PFSK-1 (cell line): ENCODE data around the gene HOXA4.

ENCODE experiments used
- POLR2AphosphoS5 ChIP-seq: IDR thresholded peaks from 2 replicates; pipeline ENCODE4 v1.6.1; 2012; ENCODE audit warnings: low read depth, mild to moderate bottlenecking, control low read depth, low read length, moderate library complexity
- SIN3A ChIP-seq: IDR thresholded peaks from 2 replicates; pipeline ENCODE4 v1.6.1; 2012; ENCODE audit warnings: mild to moderate bottlenecking, low read length, moderate library complexity, borderline replicate concordance; ENCODE audit not compliant: insufficient read depth
- TF ChIP-seq, protein P1 (sequence below), 2 experiments: IDR thresholded peaks; 2 replicates each; pipeline versions ENCODE4 v1.6.1 to v1.8.0; 2011 to 2012; ENCODE audit warnings: low read depth in 2 of 2, low read length in 2 of 2, control low read depth in 1 of 2, inconsistent platforms in 1 of 2, mild to moderate bottlenecking in 1 of 2, moderate library complexity in 1 of 2; ENCODE audit not compliant: insufficient read depth in 1 of 2

DNA sequence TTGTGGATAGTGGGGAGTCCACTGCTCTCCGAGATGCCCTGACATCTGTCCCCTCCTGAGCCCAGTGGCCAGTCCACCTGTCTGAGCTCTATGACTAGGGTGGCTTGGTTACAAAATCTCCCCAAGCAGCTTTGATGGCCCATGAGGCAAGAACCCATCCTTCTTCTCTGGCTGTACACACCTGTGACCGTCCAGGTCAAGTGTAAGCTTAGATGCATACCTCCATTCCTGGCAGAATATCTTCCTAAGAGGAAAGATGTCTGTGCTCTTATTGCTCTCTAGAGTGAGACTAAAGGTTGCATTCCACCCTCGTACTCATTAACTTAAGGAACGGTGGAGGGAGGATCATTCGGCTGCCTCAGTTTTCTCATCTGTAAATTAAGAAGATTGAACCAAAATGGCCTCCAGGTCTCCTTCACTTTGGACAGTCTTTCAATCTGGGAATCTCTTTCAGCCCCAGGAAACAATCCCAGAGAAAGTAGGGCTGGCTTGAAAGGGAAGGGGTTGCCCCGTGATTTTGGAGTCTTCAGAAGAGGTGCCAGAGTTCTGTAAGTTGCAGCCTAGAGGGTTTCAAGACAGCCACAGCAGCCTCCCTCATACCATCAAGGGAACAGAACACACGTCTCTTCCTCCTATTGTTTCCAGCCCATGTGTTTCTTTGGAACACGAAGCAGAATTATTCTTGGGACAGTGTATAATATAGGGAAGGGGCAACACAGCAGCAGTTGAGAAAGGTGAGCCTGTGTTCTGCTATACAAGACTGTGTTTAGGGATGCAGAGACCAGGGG, 5.5 kb downstream of the HOXA4 start:
- no peak for TF ChIP-seq POLR2AphosphoS5
- TF ChIP-seq, protein P1, sequence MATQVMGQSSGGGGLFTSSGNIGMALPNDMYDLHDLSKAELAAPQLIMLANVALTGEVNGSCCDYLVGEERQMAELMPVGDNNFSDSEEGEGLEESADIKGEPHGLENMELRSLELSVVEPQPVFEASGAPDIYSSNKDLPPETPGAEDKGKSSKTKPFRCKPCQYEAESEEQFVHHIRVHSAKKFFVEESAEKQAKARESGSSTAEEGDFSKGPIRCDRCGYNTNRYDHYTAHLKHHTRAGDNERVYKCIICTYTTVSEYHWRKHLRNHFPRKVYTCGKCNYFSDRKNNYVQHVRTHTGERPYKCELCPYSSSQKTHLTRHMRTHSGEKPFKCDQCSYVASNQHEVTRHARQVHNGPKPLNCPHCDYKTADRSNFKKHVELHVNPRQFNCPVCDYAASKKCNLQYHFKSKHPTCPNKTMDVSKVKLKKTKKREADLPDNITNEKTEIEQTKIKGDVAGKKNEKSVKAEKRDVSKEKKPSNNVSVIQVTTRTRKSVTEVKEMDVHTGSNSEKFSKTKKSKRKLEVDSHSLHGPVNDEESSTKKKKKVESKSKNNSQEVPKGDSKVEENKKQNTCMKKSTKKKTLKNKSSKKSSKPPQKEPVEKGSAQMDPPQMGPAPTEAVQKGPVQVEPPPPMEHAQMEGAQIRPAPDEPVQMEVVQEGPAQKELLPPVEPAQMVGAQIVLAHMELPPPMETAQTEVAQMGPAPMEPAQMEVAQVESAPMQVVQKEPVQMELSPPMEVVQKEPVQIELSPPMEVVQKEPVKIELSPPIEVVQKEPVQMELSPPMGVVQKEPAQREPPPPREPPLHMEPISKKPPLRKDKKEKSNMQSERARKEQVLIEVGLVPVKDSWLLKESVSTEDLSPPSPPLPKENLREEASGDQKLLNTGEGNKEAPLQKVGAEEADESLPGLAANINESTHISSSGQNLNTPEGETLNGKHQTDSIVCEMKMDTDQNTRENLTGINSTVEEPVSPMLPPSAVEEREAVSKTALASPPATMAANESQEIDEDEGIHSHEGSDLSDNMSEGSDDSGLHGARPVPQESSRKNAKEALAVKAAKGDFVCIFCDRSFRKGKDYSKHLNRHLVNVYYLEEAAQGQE (IDR thresholded peaks at IDR 0.05; ENCODE audit: insufficient read depth in 1 of 2, low read depth in 2 of 2, low read length in 2 of 2): no peak
- TF ChIP-seq SIN3A: no peak
